T-helper 2 cell treated with Interferon-gamma antibody and Interleukin-4, amounts not matched to agents 100 ng/mL and 5 ng/mL, for 36 hours (primary cell): Measurements from ENCODE around the gene NXNL1. TPM values are rescaled to one million over a fixed set of nuclear protein-coding genes. Genes with fewer than 3 reads are reported as not detected.

Experiments used
- intact Hi-C: fragments of 100-400 bp; cut with micrococcal nuclease; formaldehyde crosslinking; loops from one replicate; pipeline ENCODE4 v1.15.1; 2023
- total RNA-seq: library from RNA; stranded (reverse); gene quantifications from 2 replicates; pipeline ENCODE4 v1.2.3, GENCODE V29; 2022

NXNL1 gene
- total RNA-seq, 1 donor from 2014 or later = not detected

DNA sequence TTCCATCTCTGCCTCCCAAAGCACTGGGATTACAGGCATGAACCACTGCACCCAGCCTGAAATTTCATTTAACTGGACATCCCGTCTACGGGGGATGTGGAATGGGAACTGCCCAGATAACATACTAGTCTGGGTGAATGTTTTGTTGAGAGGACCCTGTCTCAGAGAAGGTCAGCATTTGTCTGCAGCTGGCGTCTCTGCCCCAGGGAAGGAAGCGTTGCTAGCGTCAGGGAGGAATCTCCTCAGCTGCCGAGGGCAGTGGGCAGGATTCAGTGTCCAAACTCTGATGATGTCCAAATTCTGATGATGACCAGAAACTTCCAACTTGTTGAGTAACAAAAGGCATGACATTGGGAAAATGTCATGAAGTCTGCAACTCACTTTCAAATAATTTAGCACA, 3.1 kb downstream of the NXNL1 start:
- intact Hi-C loops = loop anchor here (10.0 kb wide), 1 partner anchor 117 kb away; no protein-coding TSS in a partner anchor

DNA sequence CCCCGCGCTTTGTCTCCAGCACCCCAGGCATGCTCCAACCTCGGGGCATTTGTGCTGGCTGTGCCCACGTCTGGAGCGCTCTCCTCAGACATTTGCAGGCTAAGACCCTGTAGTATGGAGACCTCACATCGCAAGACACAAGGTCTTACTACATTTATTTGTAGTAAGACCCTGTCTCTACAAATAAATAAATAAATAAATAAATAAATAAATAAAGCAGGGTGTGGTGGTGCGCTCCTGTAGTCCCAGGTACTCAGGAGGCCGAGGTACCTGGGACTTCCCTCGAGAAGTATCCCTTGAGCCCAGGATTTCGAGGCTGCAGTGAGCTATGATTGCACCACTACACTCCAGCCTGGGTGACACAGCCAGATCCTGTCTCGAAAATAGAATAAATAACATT, 4.6 kb downstream of the NXNL1 start:
- intact Hi-C loops = loop anchor here (10.0 kb wide), 1 partner anchor 119 kb away; no protein-coding TSS in a partner anchor

DNA sequence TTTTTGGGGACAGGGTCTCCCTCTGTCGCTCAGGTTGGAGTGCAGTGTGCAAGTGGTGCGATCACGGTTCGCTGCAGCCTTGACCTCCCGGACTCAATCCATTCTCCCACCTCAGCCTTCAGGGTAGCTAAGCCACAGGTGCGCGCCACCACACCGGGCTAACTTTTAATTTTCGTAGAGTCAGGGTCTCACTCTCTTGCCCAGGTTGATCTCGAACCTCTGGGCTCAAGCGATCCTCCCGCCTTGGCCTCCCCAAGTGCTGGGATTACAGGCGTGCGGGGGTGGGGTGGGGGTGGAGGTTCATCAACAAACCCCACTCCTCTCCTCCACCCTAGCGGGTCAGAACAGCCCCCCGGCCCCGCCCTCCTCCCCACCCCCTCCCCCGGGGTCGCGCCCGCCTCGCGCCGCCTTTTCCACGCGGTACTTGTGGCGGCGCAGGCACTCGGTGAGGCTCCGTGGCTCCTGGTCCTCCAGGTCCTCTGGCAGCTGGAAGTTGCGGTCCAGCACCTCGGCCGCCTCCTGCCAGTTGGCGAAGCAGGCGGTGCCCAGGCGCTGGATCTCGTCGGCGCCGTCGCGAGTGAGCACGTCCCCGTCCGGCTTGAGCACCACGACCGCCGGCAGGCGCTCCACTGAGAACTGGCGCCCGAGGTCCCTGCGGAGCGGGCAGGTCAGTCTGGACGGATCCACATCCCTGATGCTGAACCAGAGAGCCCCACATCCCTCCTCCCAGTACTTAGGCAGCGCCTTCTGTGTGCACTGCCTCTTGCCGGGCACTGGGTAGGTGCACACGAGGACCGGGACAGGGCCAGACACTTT, 5.2 kb downstream of the NXNL1 start:
- intact Hi-C loops = loop anchor here (10.0 kb wide), 1 partner anchor 119 kb away; no protein-coding TSS in a partner anchor

DNA sequence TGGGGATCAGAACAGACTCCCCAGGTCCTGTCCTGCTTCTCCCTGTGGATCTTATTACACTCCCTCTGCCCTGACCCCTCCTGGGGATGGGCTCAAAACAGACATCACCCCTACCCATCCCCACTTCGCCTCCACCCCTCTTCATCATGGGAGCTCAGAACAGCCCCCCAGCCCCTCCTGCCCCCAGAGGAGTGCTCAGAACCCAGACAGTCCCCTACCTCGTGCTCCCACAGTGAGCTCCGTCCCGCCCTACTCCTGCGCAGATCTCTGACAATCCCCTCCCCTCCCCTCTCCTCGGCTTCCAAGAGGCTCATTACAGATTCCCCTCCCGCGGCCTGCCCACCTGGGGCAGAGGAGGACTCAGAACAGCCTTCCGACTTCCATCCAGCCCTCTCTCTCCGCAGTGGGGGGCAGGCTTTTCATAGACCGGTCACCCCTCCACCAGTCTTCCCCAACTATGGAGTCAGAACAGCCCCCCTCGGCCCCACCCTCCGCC, 6.1 kb downstream of the NXNL1 start:
- intact Hi-C loops = loop anchor here (10.0 kb wide), 1 partner anchor 120 kb away; no protein-coding TSS in a partner anchor

DNA sequence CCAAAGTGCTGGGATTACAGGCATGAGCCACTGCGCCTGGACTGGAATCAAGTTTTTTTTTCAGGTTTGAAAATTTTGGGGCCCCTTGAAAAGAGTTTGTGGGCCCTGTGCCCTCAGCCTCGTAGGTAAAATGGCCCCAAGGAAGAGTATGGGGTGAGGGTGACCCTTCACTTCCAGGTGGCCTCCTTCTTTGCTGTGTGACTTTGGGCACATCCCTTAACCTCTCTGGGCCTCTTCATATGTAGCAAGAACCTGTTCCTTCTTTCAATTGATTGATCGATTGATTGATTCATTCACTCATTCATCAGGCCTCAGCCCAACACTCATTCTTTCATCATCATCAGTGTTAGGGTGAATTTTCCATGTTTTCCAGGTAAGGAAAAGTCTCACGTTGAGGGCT, 8.9 kb downstream of the NXNL1 start:
- intact Hi-C loops = loop anchor here (2.0 to 10.0 kb wide), 2 partner anchors 15 to 123 kb away; no protein-coding TSS in a partner anchor

DNA sequence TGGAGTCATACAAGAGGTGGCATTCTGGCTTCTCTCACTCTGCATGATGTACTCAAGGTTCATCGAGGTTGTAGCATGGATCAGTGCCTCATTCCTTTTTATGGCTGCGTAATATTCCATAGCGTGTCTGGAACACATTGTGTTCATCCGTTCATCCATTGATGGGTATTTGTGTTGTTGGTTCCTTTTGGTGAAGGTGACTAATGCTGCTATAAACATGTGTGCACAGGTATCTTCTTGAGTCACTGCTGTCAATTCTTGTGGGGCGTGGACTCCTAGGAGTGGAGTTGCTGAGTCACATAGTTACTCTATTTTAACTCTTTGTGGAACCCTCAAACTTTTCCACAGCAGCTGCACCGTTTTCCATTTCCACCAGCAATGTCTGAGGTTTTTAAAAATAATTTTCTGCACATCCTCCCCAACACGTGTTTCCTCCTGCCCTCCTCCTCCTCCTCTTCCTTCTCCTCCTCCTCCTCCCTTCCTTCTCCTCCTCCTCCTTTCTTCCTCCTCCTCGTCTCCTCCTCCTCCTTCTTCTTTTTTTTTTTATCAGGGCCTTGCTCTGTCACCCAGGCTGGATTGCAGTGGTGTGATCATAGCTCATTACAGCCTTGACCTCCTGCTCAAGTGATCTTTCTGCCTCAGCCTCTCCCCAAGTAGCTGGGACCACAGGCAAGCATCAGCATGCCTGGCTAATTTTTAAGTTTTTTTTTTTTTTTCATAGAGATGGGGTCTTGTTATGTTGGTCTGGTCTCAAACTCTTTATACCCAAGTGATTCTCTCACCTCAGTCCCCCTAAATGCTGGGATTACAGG, 10.3 kb downstream of the NXNL1 start:
- intact Hi-C loops = loop anchor here (10.0 kb wide), 1 partner anchor 124 kb away; no protein-coding TSS in a partner anchor

DNA sequence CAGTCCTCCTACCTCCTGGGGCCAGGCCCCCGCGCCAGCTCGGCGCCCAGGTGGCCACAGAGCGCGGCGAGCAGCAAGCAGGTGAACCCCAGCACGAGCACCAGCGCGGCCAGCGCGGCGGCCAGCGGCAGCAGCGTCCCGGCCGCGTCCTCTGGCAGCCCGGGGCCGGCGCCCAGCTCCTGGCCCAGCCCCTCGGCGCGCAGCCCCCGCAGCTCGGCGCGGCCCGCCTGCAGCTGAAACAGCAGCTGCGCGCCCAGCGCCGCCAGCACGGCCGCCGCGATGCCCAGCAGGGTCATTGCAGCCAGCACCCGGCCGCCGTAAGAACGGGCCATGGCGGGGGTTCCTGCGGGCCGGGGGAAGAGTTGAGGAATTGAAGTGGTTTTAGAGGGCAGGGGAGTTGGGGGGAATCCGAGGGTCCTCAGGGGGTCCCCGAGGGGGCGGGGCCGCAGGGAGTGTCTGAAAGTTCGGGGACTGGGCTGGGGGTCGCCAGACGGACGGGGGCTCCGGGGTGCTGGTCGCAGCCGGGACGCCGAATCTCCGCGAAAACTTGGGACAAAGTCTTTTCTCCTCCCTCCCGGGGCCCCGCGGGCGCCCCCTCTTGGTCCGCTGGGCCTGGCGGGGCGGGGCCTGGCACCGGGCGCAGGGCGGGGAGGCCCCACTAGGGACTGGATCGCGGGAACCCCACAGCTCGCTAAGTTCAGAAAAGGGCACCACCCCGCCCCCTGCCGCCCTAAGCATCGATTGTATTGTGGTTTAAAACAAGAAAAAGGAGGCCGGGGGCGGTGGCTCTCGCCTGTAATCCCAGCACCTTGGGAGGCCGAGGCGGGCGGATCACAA, 12.4 kb downstream of the NXNL1 start, which contains the start of gene TMEM221:
TSS of gene TMEM221 (minus strand) at position 538 of the 837 bp plus-strand sequence. CDS start at position 332, 206 bp downstream.
- intact Hi-C loops = no loop called here

DNA sequence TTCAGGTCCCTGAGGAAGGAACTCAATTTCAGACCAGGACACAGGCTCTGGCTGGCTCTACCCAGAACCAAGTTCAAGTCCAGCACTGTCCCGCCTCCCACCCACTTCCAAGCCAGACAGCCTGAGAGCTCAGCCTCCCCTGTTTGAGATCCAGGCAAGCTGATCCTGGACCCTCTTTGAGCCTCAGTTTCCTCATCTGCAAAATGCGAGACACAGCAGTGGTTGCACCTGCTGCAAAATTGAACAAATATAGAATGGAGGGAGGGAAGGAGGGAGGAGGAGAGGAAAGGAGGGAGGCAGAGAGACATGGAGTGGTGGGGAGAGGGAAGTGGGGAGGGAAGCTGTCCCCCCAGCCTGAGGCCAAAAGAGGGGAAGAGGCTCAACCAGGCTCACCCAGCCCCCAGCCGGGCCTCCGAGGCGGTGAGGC, 13.0 kb downstream of the NXNL1 start:
- intact Hi-C loops = no loop called here

DNA sequence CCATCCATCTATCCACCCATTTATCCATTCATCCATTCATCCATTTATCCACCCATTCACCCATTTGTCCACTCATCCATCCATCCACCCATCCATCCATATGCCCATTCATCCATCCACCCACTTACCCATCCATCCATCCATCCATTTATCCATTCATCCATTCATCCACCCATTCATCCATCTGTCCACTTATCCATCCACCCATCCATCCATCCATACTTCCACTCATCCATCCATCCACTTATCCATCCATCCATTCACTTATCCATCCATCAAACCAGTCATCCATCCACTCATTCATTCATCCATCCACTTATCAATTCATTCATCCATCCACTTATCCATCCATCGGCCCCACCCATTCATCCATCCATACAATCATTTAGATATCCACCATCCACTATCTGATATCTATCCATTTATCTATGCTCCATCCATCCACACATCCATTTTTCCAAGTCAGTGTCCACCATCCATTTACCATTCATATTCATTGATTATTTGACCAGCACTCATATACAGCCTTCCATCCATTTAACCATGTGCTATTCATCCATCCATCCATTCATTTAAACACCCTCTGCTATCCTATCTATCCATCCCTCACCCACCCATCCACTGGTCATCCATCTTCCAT, 15.1 kb downstream of the NXNL1 start:
- intact Hi-C loops = no loop called here

DNA sequence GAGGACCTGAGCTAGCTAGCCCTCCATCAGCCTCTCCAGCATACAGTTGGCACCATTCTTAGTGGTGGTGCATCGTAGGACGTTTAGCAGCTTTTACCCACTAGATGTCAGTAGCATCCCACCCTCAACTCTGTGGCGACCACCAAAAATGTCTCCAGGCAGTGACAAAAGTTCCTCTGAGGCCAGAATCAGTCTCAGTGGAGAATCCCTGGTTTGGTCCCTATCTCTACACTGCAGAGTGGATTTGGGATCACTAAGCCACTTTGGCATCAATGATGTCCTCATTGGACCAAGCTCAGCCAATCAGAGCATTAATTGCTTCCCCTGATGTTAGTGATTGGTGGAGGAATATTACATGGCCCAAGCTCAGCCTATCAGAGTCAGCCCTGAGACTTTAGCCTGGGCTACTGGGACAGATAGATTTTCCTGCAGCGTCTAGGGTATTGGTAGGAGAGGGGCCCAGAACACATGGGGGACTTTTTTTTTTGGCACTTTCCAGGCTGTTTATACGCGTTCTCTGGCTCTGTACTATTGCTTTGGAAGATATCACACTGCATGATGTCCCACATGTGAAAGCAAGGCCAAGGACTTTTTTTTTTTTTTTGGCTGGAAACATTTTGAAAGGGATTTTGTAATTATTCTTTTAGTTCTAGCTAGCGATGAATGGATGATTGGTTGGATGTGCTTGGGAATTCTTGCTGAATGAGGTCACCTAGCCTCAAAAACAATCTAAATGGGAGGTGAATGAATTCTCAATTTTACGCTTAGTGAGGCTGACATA, 19.3 kb downstream of the NXNL1 start:
- intact Hi-C loops = no loop called here

DNA sequence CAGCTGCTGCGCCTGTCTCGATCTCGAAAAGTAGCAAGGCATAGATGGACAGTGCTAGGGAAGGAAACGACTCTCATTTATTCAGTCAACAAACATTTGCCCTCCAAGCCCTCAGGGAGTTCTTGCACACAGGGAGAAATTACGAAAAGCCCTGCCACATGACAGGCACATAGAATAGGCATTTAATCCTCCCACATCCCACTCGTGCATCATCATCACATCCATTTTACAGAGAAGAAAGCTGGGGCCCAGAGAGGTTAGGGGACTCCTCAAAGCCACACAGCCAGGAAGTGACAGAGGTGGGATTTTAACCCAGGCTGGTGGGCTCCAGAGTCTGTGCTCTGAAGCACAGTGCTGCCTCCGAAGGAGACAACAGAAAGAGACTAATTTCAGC, 23.9 kb downstream of the NXNL1 start:
- intact Hi-C loops = no loop called here

DNA sequence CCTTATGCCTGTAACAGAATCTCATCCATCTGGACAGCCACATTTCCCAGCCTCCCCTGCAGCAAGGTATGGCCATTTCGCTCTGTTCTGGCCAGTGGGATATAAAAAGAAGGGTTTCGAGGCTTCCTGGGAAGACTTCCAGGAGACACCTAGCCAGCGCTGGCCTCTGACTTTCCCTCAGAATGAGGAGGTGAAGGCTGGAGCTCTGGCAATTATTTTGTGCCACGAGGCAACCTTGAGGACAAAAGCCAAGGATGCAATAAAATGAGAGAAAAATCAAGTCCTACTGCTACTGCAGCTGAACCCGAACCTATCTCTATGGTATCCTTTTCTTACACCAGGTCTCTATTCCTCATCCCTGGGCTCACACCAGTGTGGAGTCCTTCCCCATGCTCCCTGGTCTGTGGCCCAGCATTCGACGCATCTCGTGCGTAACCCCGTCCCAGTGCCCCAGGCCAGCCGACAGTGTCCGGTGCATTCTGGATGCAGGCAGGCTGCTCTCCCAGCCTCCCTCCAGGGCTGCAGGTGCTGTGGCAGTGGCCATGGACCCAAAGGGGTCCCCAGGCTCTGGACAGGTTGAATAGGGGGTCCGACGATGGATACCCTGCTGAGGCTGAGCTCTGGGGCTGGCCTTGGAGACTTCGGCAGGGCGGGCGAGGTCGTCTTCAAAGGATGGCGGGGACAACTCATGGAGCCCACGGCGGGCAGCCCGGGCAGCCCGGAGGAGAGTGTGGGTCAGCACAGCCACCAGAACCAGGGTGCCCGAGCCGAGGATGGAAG, 24.4 kb downstream of the NXNL1 start:
- intact Hi-C loops = no loop called here

DNA sequence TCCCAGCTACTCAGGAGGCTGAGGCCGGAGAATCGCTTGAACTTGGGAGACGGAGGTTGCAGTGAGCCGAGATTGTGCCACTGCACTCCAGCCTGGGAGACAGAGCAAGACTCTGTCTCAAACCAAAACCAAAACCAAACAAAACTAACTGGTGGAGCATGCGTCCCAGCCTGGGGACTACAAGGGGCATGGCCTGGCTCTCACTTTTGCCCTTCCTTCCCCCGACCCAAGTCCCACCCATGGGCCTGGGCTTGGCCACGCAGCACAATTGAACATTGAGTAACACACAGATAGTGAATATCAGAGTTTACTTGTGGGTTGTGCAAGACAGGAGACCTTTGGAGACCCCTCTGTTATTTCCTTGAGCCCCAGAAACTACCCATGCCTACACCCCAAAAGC, 25.5 kb downstream of the NXNL1 start:
- intact Hi-C loops = no loop called here

DNA sequence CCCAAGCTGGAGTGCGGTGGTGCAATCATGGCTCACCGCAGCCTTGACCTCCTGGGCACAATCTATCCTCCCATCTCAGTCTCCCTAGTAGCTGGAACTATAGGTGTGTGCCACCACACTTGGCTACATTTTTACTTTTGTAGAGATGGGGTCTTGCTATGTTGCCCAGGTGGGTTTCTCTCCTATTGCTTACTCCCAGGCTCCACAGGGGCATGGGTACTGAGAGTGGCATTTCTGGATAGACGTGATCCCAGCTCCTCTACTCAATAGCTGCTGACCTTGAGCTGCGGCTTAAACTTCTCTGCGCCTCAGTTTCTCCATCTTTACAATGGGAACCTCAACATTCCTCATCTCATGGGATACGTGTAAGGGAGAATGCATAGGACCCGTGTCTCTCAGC, 29.3 kb downstream of the NXNL1 start:
- intact Hi-C loops = no loop called here

DNA sequence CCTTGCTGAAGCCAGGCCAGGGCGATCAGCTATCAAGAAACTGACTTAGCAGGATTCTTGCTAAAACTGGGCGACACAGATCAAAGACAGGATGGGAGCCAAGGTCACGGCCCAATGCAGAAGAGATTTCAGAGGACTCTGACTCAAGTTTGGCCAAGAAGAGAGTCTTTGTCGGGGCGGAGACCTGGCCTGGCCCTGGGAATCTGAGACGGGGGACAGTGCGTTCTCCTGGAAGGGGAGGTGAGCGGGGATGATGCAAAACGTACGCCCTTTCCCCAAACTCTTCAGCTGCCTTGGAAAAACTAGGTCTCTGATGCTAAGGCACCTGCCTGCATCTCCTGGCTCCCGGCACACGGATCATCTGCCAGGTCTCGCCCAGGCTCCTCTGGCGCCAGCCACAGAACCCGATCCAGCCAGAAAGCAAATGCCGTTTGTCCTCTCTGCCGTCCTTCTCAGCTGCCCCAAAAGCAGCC, 31.0 kb downstream of the NXNL1 start:
- intact Hi-C loops = no loop called here

DNA sequence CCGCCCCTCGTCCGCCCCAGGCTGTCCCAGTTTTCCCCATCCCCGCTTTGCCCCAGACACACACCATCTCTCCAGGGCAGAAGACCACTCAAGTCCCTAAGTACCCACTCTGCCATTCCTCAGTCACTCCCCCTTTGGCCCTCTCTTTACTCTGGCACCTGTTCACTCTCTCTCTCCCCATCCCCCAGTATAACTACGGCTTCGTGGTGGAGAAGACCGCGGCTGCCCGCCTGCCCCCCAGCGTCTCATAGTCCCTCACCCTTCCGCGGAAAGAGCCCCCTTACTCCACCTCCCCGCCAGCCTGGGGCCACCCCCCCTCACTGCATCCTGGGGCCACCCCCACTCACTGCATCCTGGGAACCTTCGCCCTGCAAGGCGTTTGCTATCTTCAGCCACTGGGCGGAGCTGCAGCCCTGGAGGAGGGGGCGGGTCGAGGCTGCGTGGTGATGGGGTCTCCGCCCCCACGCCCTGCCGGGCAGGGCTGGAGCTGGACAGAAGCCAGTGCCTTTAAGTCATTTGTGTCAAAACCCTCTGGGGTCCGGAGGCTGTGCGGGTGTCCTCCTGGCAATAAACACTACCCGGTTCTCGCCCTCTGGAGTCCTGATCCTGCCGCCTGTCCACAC, 35.9 kb downstream of the NXNL1 start:
- intact Hi-C loops = no loop called here

DNA sequence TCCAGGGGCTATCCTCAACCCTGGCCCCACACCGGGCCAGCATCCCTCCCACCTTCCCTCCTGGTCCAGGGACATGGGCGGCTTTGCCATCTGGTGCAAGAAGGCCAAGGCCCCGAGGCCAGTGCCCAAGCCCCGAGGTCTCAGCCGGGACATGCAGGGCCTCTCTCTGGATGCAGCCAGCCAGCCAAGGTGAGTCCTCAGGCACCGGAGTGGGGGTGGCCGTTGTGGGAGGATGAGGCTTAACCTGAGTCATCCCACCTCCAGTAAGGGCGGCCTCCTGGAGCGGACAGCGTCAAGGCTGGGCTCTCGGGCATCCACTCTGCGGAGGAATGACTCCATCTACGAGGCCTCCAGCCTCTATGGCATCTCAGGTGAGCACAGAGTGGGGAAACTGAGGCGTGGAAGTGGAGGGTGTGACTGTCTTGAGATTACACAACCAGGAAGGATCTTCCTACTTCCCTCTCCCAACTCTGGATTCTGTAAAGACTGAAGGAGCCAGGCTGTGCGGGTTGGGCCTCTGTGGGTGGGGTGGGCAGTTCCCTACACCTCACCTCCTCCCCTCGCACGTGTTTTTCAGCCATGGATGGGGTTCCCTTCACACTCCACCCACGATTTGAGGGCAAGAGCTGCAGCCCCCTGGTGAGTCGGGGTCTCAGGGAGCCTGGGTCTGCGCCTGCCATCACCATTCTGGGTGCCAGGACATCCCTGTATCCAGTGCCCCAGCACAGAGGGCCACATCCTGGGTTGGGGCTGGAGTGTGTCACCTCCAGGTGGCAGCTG, 37.1 kb downstream of the NXNL1 start:
- intact Hi-C loops = no loop called here
